H9 (cell line): ENCODE data around the gene SP2. TPM values are rescaled to one million over a fixed set of nuclear protein-coding genes. Genes with fewer than 3 reads are reported as not detected.

Experiments used
- DNase-seq: peaks from one replicate; pipeline ENCODE4 v3.0.0-alpha.2; 2017
- H2AFZ ChIP-seq: one replicate; pipeline ENCODE4 v1.6.1; 2013; ENCODE audit warnings: mild to moderate bottlenecking, low read length, control low read depth, moderate library complexity
- H2AK5ac ChIP-seq: 2 replicates; pipeline ENCODE4 v1.6.1; 2013; ENCODE audit warnings: low read length, control low read depth, mixed read lengths; ENCODE audit not compliant: insufficient read length
- H2BK120ac ChIP-seq: one replicate; pipeline ENCODE4 v1.6.1; 2013; ENCODE audit warnings: low read depth, mild to moderate bottlenecking, low read length, control low read depth, inconsistent platforms; ENCODE audit not compliant: poor library complexity, severe bottlenecking
- H2BK12ac ChIP-seq: 2 replicates; pipeline ENCODE4 v1.6.1; 2013; ENCODE audit warnings: low read length, control low read depth, mixed read lengths, low read depth; ENCODE audit not compliant: insufficient read length
- H2BK15ac ChIP-seq: 2 replicates; pipeline ENCODE4 v1.6.1; 2013; ENCODE audit warnings: low read depth, low read length, control low read depth
- H2BK20ac ChIP-seq: one replicate; pipeline ENCODE4 v1.6.1; 2013; ENCODE audit warnings: low read depth, mild to moderate bottlenecking, low read length, control low read depth, inconsistent platforms; ENCODE audit not compliant: poor library complexity, severe bottlenecking
- H2BK5ac ChIP-seq: 2 replicates; pipeline ENCODE4 v1.6.1; 2013; ENCODE audit warnings: low read length, control low read depth, mixed read lengths; ENCODE audit not compliant: insufficient read length
- H3K14ac ChIP-seq: 2 replicates; pipeline ENCODE4 v1.6.1; 2013; ENCODE audit warnings: low read length, control low read depth; ENCODE audit not compliant: insufficient read depth
- H3K18ac ChIP-seq: 2 replicates; pipeline ENCODE4 v1.6.1; 2013; ENCODE audit warnings: low read depth, mild to moderate bottlenecking, mixed read lengths, low read length, control low read depth; ENCODE audit not compliant: insufficient read length
- H3K23ac ChIP-seq: 2 replicates; pipeline ENCODE4 v1.6.1; 2013; ENCODE audit warnings: low read length, control low read depth, mixed read lengths, low read depth; ENCODE audit not compliant: insufficient read length
- H3K23me2 ChIP-seq: 2 replicates; pipeline ENCODE4 v1.6.1; 2013; ENCODE audit warnings: low read depth, mild to moderate bottlenecking, mixed read lengths, low read length, control low read depth; ENCODE audit not compliant: insufficient read length, poor library complexity, severe bottlenecking
- H3K27ac ChIP-seq: 2 replicates; pipeline ENCODE4 v1.5.1; 2013; ENCODE audit warnings: low read length, control low read depth, mixed read lengths, low read depth; ENCODE audit not compliant: insufficient read length
- H3K27me3 ChIP-seq: 2 replicates; pipeline ENCODE4 v1.6.1; 2013; ENCODE audit warnings: low read length, control low read depth, inconsistent platforms; ENCODE audit not compliant: insufficient read depth
- H3K4ac ChIP-seq: 2 replicates; pipeline ENCODE4 v1.6.1; 2013; ENCODE audit warnings: low read depth, mild to moderate bottlenecking, control low read depth, inconsistent platforms, low read length, moderate library complexity
- H3K4me1 ChIP-seq: 2 replicates; pipeline ENCODE4 v1.6.1; 2013; ENCODE audit warnings: low read length, control low read depth, inconsistent platforms; ENCODE audit not compliant: insufficient read depth
- H3K4me2 ChIP-seq: 2 replicates; pipeline ENCODE4 v1.6.1; 2013; ENCODE audit warnings: low read length, control low read depth, mixed read lengths; ENCODE audit not compliant: insufficient read length, insufficient read depth
- H3K56ac ChIP-seq: 2 replicates; pipeline ENCODE4 v1.6.1; 2013; ENCODE audit warnings: low read depth, mild to moderate bottlenecking, mixed read lengths, low read length, control low read depth; ENCODE audit not compliant: insufficient read length
- H3K79me1 ChIP-seq: 2 replicates; pipeline ENCODE4 v1.6.1; 2013; ENCODE audit warnings: low read depth, mild to moderate bottlenecking, moderate library complexity, low read length, control low read depth, inconsistent platforms; ENCODE audit not compliant: insufficient read depth, poor library complexity, severe bottlenecking
- H3K79me2 ChIP-seq: 2 replicates; pipeline ENCODE4 v1.6.1; 2013; ENCODE audit warnings: low read length, control low read depth, inconsistent platforms; ENCODE audit not compliant: insufficient read depth
- H3K9ac ChIP-seq: 2 replicates; pipeline ENCODE4 v1.6.1; 2013; ENCODE audit warnings: low read length, control low read depth, mixed read lengths; ENCODE audit not compliant: insufficient read length; ENCODE audit errors: extremely low read depth
- H3K9me3 ChIP-seq: one replicate; pipeline ENCODE4 v1.6.1; 2013; ENCODE audit warnings: low read depth, low read length, inconsistent platforms; ENCODE audit not compliant: control insufficient read depth
- H3T11ph ChIP-seq: one replicate; pipeline ENCODE4 v1.6.1; 2013; ENCODE audit warnings: mild to moderate bottlenecking, low read length, control low read depth, inconsistent platforms
- H4K20me1 ChIP-seq: one replicate; pipeline ENCODE4 v1.6.1; 2013; ENCODE audit not compliant: control insufficient read depth, insufficient read length, insufficient read depth
- H4K5ac ChIP-seq: 2 replicates; pipeline ENCODE4 v1.6.1; 2013; ENCODE audit warnings: low read depth, mild to moderate bottlenecking, mixed read lengths, low read length, control low read depth; ENCODE audit not compliant: insufficient read length
- H4K8ac ChIP-seq: replicated peaks from 2 replicates; pipeline ENCODE4 v1.6.1; 2013; ENCODE audit warnings: low read length, control low read depth, mixed read lengths, low read depth; ENCODE audit not compliant: insufficient read length
- H4K91ac ChIP-seq: 2 replicates; pipeline ENCODE4 v1.6.1; 2013; ENCODE audit warnings: low read depth, mild to moderate bottlenecking, moderate library complexity, mixed read lengths, low read length, control low read depth; ENCODE audit not compliant: insufficient read length
- H3K27ac Mint-ChIP-seq, 3 experiments: 2 replicates in 2 of 3; 3 replicates in 1 of 3; pipeline ENCODE4 v1.8.0; 2020 to 2021; ENCODE audit warnings: mixed read lengths in 3 of 3, mild to moderate bottlenecking in 1 of 3, moderate library complexity in 1 of 3
- H3K27me3 Mint-ChIP-seq: 2 replicates; pipeline ENCODE4 v1.8.0; 2021; ENCODE audit warnings: low read depth, mild to moderate bottlenecking, moderate library complexity, mixed read lengths
- H3K36me3 Mint-ChIP-seq, 3 experiments: 2 replicates in 2 of 3; 3 replicates in 1 of 3; pipeline ENCODE4 v1.8.0; 2020 to 2021; ENCODE audit warnings: low read depth in 3 of 3, mixed read lengths in 3 of 3; ENCODE audit not compliant: insufficient read depth in 1 of 3
- H3K4me1 Mint-ChIP-seq, 2 experiments: 2 replicates each; pipeline ENCODE4 v1.8.0; 2020; ENCODE audit warnings: mixed read lengths in 2 of 2
- H3K4me3 Mint-ChIP-seq, 2 experiments: 2 replicates in 1 of 2; 3 replicates in 1 of 2; pipeline ENCODE4 v1.8.0; 2020 to 2021; ENCODE audit warnings: mild to moderate bottlenecking in 2 of 2, mixed read lengths in 2 of 2, moderate library complexity in 1 of 2
- H3K9me3 Mint-ChIP-seq, 2 experiments: 2 replicates in 1 of 2; 3 replicates in 1 of 2; pipeline ENCODE4 v1.8.0; 2020; ENCODE audit warnings: mild to moderate bottlenecking in 2 of 2, mixed read lengths in 2 of 2, moderate library complexity in 1 of 2
- CTCF ChIP-seq: fragments of 200-600 bp; sonication (generic); conservative IDR thresholded peaks from 3 replicates; pipeline ENCODE4 v1.8.0; 2021; ENCODE audit warnings: antibody characterized with exemption, mild to moderate bottlenecking
- WGBS: extraction: QIAGEN DNeasy Blood & Tissue Kit; methylation state at CpG from one replicate; pipeline ENCODE4 v1.1.7; 2013; ENCODE audit warnings: missing lambda C conversion rate, low lambda C conversion rate, mixed read lengths; ENCODE audit not compliant: insufficient read length; ENCODE audit errors: extremely low coverage; 5-methylcytosine and 5-hydroxymethylcytosine counted together
- total RNA-seq: library from RNA; stranded (reverse); gene quantifications from 2 replicates; pipeline ENCODE4 v1.2.1, GENCODE V29; 2021

Gene SP2
- total RNA-seq, 1 experiment from 2014 or later: 19.3 TPM

DNA sequence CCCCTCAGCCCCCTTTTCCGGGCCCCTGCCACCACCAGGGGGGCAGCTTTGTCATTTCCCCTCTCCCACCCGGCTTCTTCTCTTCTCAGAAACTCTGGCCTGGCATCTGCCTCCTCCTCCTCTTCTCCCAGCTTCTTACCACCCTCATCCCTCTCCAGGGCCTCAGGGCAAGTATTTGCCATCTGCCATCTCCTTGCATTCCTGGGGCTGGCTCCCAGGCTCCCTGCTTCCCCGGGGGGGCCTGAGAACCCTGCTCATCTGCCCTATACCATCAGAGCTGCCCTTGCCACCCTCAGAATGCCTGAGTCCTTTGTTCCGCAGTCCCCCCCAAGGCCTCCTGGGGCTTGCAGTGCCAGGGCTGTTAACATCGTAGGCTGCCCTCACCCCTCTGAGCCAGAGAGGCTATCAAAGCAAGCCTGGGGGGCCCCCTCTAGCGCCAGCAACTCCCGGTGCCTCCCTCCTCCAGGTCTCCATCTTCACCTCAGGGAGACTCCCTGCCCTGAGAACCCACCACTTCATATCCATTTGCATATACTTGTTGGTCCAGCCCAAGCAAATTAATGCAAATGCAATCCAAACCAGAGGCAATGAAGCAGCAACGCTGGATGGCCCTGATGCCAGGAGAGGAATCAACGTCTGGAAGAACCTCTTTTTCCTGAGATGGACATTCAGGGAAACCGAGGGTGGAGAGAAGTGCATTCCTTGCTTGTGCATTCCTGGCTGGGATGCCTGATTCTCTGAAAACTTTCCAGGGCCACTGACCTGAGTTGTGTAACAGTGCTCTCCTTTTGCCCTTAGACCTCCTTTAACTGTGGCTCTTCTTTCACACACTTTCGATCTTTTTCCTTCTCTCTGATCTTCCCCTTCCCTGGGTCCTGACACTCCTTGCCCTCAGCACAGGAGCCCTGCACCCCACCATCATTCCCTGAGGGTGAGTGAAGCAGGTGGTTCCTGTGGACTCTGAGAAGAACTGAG is 20.7 kb upstream of the SP2 start:
- no peak overlapping the region for H3K18ac ChIP-seq
- H3K4me1 ChIP-seq: peaks cover 7% of the 10 kb centered on the region; the same call in 1 of the 2 replicates
- WGBS: no CpG with 5 or more reads among the region's 11 CpGs
- H3K27me3 ChIP-seq: peaks cover 6% of the 10 kb centered on the region
- no peak for TF ChIP-seq CTCF
- peaks cover 11% of the 10 kb centered on the region for H3K23me2 ChIP-seq
- H2BK120ac ChIP-seq: no peak overlapping the region
- H4K8ac ChIP-seq: no peak overlapping the region
- no peak overlapping the region for H2BK5ac ChIP-seq
- no peaks in the 10 kb centered on the region for H3K79me2 ChIP-seq
- no peak overlapping the region for H3K4me2 ChIP-seq
- H2AFZ ChIP-seq: no peak overlapping the region
- no peak overlapping the region for H4K91ac ChIP-seq
- H4K20me1 ChIP-seq: no peaks in the 10 kb centered on the region
- no peaks in the 10 kb centered on the region for H3K9me3 ChIP-seq
- no peaks in the 10 kb centered on the region for H3K79me1 ChIP-seq
- no peak overlapping the region for H3T11ph ChIP-seq
- H4K5ac ChIP-seq: no peak overlapping the region
- peaks cover 67% of the 10 kb centered on the region for H3K27me3 Mint-ChIP-seq
- H3K27ac ChIP-seq: no peak overlapping the region
- H2BK20ac ChIP-seq: no peak overlapping the region
- no peak overlapping the region for H3K9ac ChIP-seq
- H3K27ac Mint-ChIP-seq: no peak overlapping the region
- no peak overlapping the region for H3K14ac ChIP-seq
- no peak overlapping the region for H2AK5ac ChIP-seq
- H3K4me1 Mint-ChIP-seq: peaks cover 43 to 59% of the 10 kb centered on the region in 2 experiments
- no peak for DNase-seq
- H3K4me3 Mint-ChIP-seq: no peak overlapping the region; a peak in 1 of 5 replicates
- no peaks in the 10 kb centered on the region for H3K36me3 Mint-ChIP-seq
- no peak overlapping the region for H2BK12ac ChIP-seq
- H3K56ac ChIP-seq: no peak overlapping the region
- H3K9me3 Mint-ChIP-seq: no peaks in the 10 kb centered on the region; a peak in 1 of 5 replicates
- no peak overlapping the region for H3K4ac ChIP-seq
- no peak overlapping the region for H3K23ac ChIP-seq
- H2BK15ac ChIP-seq: no peak overlapping the region
